Stomach (tissue), 9 donors: ENCODE results near the gene SDSL. TPM values are rescaled to one million over a fixed set of nuclear protein-coding genes. Genes with fewer than 3 reads are reported as not detected.

Experiments
- DNase-seq, 2 donors: peaks; one replicate each; pipeline versions ENCODE4 v3.0.0 to v3.0.0-alpha.2; 2013 to 2019
- H3K27ac ChIP-seq, 5 donors: fragments of 200-600 bp in 4 of 5; sonication (generic) in 4 of 5; one replicate each; pipeline ENCODE4 v1.5.1; 2013 to 2019; ENCODE audit warnings: mild to moderate bottlenecking in 1 of 5, moderate library complexity in 1 of 5
- H3K27me3 ChIP-seq, 3 donors: fragments of 200-600 bp; sonication (generic); one replicate each; pipeline ENCODE4 v1.5.1; 2017 to 2019; ENCODE audit warnings: mixed run types in 1 of 3
- H3K36me3 ChIP-seq, 4 donors: fragments of 200-600 bp; sonication (generic); 1 replicate in 3 of 4; 2 replicates in 1 of 4; pipeline ENCODE4 v1.5.1; 2016 to 2019
- H3K4me1 ChIP-seq, 4 donors: fragments of 200-600 bp; sonication (generic); one replicate each; pipeline ENCODE4 v1.5.1; 2016 to 2019
- H3K4me3 ChIP-seq, 4 donors: fragments of 200-600 bp; sonication (generic) in 3 of 4; one replicate each; pipeline ENCODE4 v1.5.1; 2016 to 2019; ENCODE audit warnings: mild to moderate bottlenecking in 1 of 4
- H3K9me3 ChIP-seq, 4 donors: fragments of 200-600 bp; sonication (generic); one replicate each; pipeline ENCODE4 v1.5.1; 2016 to 2019
- CTCF ChIP-seq, 7 experiments: fragments of 450-650 bp in 4 of 7; fragments of 200-600 bp in 3 of 7; sonication (generic) in 3 of 7; IDR thresholded peaks; one replicate each; pipeline ENCODE4 v1.5.1; 2016 to 2019; ENCODE audit warnings: antibody characterized with exemption in 7 of 7, control low read depth in 2 of 7, mild to moderate bottlenecking in 1 of 7
- EP300 ChIP-seq: sonication (generic); formaldehyde crosslinking; IDR thresholded peaks from one replicate; pipeline ENCODE4 v1.6.1; 2017; ENCODE audit warnings: antibody characterized with exemption
- POLR2A ChIP-seq, 4 donors: fragments of 450-650 bp; IDR thresholded peaks; one replicate each; pipeline ENCODE4 v1.6.1; 2016; ENCODE audit warnings: antibody characterized with exemption in 4 of 4, control low read depth in 2 of 4, mild to moderate bottlenecking in 1 of 4, moderate library complexity in 1 of 4
- POLR2AphosphoS5 ChIP-seq, 3 donors: sonication (generic); formaldehyde crosslinking; IDR thresholded peaks; one replicate each; pipeline ENCODE4 v1.6.1; 2016; ENCODE audit warnings: antibody characterized with exemption in 3 of 3
- WGBS, 5 donors: extraction: QIAGEN DNeasy Blood & Tissue Kit in 3 of 5; methylation state at CpG; one replicate each; pipeline versions ENCODE4 v1.1.5 to v1.1.7; 2013 to 2018; 5-methylcytosine and 5-hydroxymethylcytosine counted together
- intact Hi-C: fragments of 100-400 bp; cut with DNase I; formaldehyde crosslinking; loops from one replicate; pipeline ENCODE4 v1.15.1; 2023; ENCODE audit warnings: low total_unique reads
- polyA plus RNA-seq, 3 donors: library from polyadenylated mRNA; stranded (reverse); fragments of 200-250 nt; gene quantifications; one replicate each; pipeline ENCODE4 v1.2.3, GENCODE V29; 2013
- total RNA-seq, 5 donors: library from RNA; depleted of rRNA; stranded (reverse); fragments of >200 nt; gene quantifications; one replicate each; pipeline versions ENCODE4 v1.1.0 to v1.2.3, GENCODE V29; 2014 to 2016
- donor health status: healthy with polysubstance abuse.
- donor health status: Bipolar disorder and iron deficiency.
- donor health status: healthy.

SDSL gene
- total and polyA plus RNA-seq, 8 donors = 5.9 to 27.2 (median 15.1) TPM; not detected in 2

- TF ChIP-seq CTCF (IDR thresholded peaks at IDR 0.05) (no peak), POLR2A (IDR thresholded peaks at IDR 0.05) (no peak), EP300 (no peak), POLR2AphosphoS5 (IDR thresholded peaks at IDR 0.05) (no peak)
- intact Hi-C loops = no loop called here
These were observed 27.1 kb downstream of the SDSL start for GRCh38 chr12:113449299-113449698.

DNA sequence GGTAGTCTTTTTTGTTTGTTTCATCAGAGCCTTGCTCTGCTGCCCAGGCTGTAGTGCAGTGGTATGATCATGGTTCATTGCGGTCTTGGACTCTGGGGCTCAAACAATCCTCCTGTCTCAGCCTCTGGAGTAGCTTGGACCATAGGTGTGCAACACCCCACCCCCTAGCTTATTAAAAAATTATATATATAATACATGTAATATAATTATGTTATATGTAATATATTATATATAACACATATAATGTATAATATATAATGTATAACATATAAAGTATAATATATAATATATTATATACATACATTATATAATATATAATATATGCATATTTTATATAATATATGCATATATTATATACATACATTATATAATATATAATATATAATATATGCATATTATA lies 27.7 kb downstream of the SDSL start:
- intact Hi-C loops = no loop called here
- no peaks in the 10 kb centered on the region for H3K4me1 ChIP-seq
- H3K27ac ChIP-seq = no peak overlapping the region
- H3K27me3 ChIP-seq = peaks cover 0 to 62% (median 4%) of the 10 kb centered on the region in 3 donors
- peaks cover 0 to 7% (median 5%) of the 10 kb centered on the region in 4 donors for H3K9me3 ChIP-seq
- H3K4me3 ChIP-seq = no peak overlapping the region
- H3K36me3 ChIP-seq = no peaks in the 10 kb centered on the region
- DNase-seq = no peak
- no peak for TF ChIP-seq POLR2AphosphoS5 (IDR thresholded peaks at IDR 0.05)
- TF ChIP-seq EP300 = no peak
- no peak for TF ChIP-seq CTCF (IDR thresholded peaks at IDR 0.05)
- TF ChIP-seq POLR2A (IDR thresholded peaks at IDR 0.05) = no peak
- WGBS, 5 donors = 96 to 100% (median 96%) methylated on average over 1 of the region's 1 CpG

More at GRCh38 chr12:113449299-113449698, 27.1 kb downstream of the SDSL start:
- H3K36me3 ChIP-seq = no peaks in the 10 kb centered on the region
- peaks cover 0 to 60% (median 4%) of the 10 kb centered on the region in 3 donors for H3K27me3 ChIP-seq
- H3K4me1 ChIP-seq = no peaks in the 10 kb centered on the region
- no peak for DNase-seq
- no peak overlapping the region for H3K27ac ChIP-seq
- peaks cover 0 to 7% (median 5%) of the 10 kb centered on the region in 4 donors for H3K9me3 ChIP-seq
- 85 to 93% (median 89%) methylated on average over 2 of the region's 2 CpGs for WGBS, 5 donors
- no peak overlapping the region for H3K4me3 ChIP-seq

DNA sequence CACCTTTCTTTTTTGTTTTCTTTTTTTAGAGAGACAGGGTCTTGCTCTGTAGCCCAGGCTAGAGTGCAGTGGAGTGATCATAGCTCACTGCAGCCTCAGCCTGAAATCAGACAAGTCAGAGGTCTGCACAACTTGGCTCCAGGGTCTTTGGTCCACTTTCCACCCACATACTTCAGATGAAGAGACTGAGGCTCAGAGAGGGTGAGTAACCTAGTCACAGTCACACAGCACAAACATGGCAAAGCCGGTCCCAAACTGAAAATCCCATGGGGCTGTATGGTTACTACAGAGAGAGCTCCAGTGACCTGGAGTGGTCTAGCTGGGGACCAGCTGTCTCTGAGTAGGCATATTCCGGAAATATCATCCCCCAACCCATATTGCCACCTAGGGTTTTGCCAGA lies 30.3 kb downstream of the SDSL start:
- DNase-seq = no peak
- TF ChIP-seq POLR2AphosphoS5 (IDR thresholded peaks at IDR 0.05) (no peak), EP300 (no peak), POLR2A (IDR thresholded peaks at IDR 0.05) (no peak), CTCF (IDR thresholded peaks at IDR 0.05) (no peak)
- Histone ChIP-seq H3K36me3 (no peaks in the 10 kb centered on the region), H3K4me3 (no peak overlapping the region), H3K9me3 (no peaks in the 10 kb centered on the region), H3K4me1 (no peaks in the 10 kb centered on the region), H3K27ac (no peak overlapping the region), H3K27me3 (peaks cover 0 to 58% (median 11%) of the 10 kb centered on the region in 3 donors)
- intact Hi-C loops = no loop called here
- WGBS, 5 donors = 84 to 98% (median 92%) methylated on average over 2 of the region's 2 CpGs

DNA sequence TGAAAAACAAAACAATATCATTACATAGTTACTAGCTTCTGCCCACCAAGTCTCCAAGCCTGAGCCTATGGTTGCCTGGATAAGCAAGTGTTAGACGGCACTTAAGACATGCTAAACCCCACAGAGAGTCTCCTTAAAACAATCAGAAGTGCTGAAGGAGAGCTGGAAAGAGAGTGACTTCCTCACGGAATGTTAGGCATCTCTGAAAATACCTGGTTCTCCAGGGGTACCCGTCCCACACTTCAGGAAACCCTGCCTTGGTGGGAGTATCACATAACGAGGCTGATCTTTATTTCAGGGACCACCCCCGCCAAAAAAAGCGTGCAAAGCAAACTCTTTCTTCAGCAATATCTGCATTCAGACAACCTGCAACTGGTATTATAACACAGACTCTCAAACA lies 31.1 kb downstream of the SDSL start:
- Histone ChIP-seq H3K4me1 (no peaks in the 10 kb centered on the region), H3K36me3 (no peaks in the 10 kb centered on the region), H3K4me3 (no peak overlapping the region), H3K9me3 (no peaks in the 10 kb centered on the region), H3K27ac (no peak overlapping the region), H3K27me3 (peaks cover 0 to 58% (median 10%) of the 10 kb centered on the region in 3 donors)
- DNase-seq = no peak
- TF ChIP-seq POLR2AphosphoS5 (IDR thresholded peaks at IDR 0.05) (no peak), POLR2A (IDR thresholded peaks at IDR 0.05) (no peak), CTCF (IDR thresholded peaks at IDR 0.05) (no peak), EP300 (no peak)
- intact Hi-C loops = no loop called here
- WGBS, 5 donors = 30 to 37% (median 34%) methylated on average over 6 of the region's 6 CpGs
